Measurements from ENCODE around the gene MYOT. TPM values are rescaled to one million over a fixed set of nuclear protein-coding genes. Genes with fewer than 3 reads are reported as not detected.

The MYOT gene
- total RNA-seq, 1 experiment from 2014 or later: not detected

GRCh38 chr5:137866541-137867388, 895 bp upstream of the MYOT start:
- BruUV-seq (replicated peaks): no TSS peak
- no peaks in the 10 kb centered on the region for H3K9me3 Mint-ChIP-seq (ENCODE audit: low read depth, unreplicated experiment)

DNA sequence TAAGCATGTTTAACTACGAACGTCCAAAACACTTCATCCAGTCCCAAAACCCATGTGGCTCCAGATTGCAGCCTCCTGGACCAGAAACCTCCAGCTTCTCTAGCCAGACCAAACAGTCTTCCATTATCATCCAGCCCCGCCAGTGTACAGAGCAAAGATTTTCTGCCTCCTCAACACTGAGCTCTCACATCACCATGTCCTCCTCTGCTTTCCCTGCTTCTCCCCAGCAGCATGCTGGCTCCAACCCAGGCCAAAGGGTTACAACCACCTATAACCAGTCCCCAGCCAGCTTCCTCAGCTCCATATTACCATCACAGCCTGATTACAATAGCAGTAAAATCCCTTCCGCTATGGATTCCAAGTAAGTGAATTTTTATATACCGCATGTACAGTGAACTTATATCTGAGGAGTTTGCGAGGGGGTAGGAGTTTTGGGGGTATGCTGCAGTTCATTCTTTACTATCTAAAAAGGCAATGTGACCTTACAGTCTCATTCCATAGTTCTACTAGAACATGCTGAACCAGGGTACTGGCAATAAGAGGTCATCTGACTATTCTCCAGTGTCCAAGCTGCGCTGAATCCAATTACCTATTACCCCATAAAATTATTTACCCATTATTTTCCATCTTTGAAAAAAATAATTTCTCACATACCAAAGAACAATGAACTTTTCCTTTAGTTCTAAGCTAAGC, 3.1 kb downstream of the MYOT start:
- Mint-ChIP-seq H3K4me1 (ENCODE audit: low read depth, unreplicated experiment) (no peaks in the 10 kb centered on the region), H3K36me3 (ENCODE audit: insufficient read depth, unreplicated experiment) (no peaks in the 10 kb centered on the region), H3K27ac (ENCODE audit: unreplicated experiment) (no peak overlapping the region), H3K27me3 (ENCODE audit: unreplicated experiment) (no peaks in the 10 kb centered on the region), H3K4me3 (ENCODE audit: low read depth, unreplicated experiment) (no peak overlapping the region), H3K9me3 (ENCODE audit: low read depth, unreplicated experiment) (no peaks in the 10 kb centered on the region)
- CTCF ChIA-PET: no interaction called here
- intact Hi-C loops (cut with micrococcal nuclease; ENCODE audit: unreplicated experiment): no loop called here
- BruUV-seq (replicated peaks): no TSS peak
- TF ChIP-seq CTCF (IDR thresholded peaks at IDR 0.05; ENCODE audit: unreplicated experiment): no peak
- DNase-seq: no peak

More at GRCh38 chr5:137866541-137867388, 895 bp upstream of the MYOT start:
- TF ChIP-seq CTCF (IDR thresholded peaks at IDR 0.05; ENCODE audit: unreplicated experiment): no peak
- Mint-ChIP-seq H3K4me3 (ENCODE audit: low read depth, unreplicated experiment) (no peak overlapping the region), H3K27ac (ENCODE audit: unreplicated experiment) (no peak overlapping the region), H3K36me3 (ENCODE audit: insufficient read depth, unreplicated experiment) (no peaks in the 10 kb centered on the region), H3K4me1 (ENCODE audit: low read depth, unreplicated experiment) (no peaks in the 10 kb centered on the region), H3K27me3 (ENCODE audit: unreplicated experiment) (no peaks in the 10 kb centered on the region)
- DNase-seq: no peak
- CTCF ChIA-PET: no interaction called here
- intact Hi-C loops (cut with micrococcal nuclease; ENCODE audit: unreplicated experiment): no loop called here

DNA sequence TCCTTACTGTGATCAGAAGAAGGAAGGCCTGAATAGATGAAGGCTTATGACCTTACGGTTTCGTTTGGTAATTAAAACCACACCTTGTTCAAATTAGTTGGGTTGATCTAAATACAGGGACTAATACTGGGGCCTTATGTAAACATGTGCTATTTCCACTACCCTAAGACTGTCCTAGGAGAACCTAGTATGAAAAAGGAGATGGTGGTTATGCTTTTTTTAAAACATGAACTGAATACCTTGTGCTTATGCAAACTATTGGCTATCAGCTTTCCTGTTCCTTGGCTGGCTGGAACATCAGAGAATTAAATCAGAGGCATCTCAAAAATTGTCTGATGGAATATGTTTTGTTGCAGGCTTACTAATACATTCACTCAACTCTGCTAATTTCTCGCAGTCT, 3.9 kb downstream of the MYOT start:
- Mint-ChIP-seq H3K4me3 (ENCODE audit: low read depth, unreplicated experiment) (no peak overlapping the region), H3K27ac (ENCODE audit: unreplicated experiment) (no peak overlapping the region), H3K4me1 (ENCODE audit: low read depth, unreplicated experiment) (no peaks in the 10 kb centered on the region), H3K36me3 (ENCODE audit: insufficient read depth, unreplicated experiment) (no peaks in the 10 kb centered on the region), H3K27me3 (ENCODE audit: unreplicated experiment) (no peaks in the 10 kb centered on the region), H3K9me3 (ENCODE audit: low read depth, unreplicated experiment) (no peaks in the 10 kb centered on the region)
- intact Hi-C loops (cut with micrococcal nuclease; ENCODE audit: unreplicated experiment): no loop called here
- BruUV-seq (replicated peaks): no TSS peak
- no peak for DNase-seq
- CTCF ChIA-PET: no interaction called here
- TF ChIP-seq CTCF (IDR thresholded peaks at IDR 0.05; ENCODE audit: unreplicated experiment): no peak

GRCh38 chr5:137872466-137872865, 4.8 kb downstream of the MYOT start:
- H3K9me3 Mint-ChIP-seq (ENCODE audit: low read depth, unreplicated experiment): no peaks in the 10 kb centered on the region
- intact Hi-C loops (cut with micrococcal nuclease; ENCODE audit: unreplicated experiment): no loop called here
- TF ChIP-seq CTCF (IDR thresholded peaks at IDR 0.05; ENCODE audit: unreplicated experiment): no peak
- H3K27me3 Mint-ChIP-seq (ENCODE audit: unreplicated experiment): no peaks in the 10 kb centered on the region
- H3K27ac Mint-ChIP-seq (ENCODE audit: unreplicated experiment): no peak overlapping the region
- BruUV-seq (replicated peaks): no TSS peak
- DNase-seq: no peak
- H3K4me1 Mint-ChIP-seq (ENCODE audit: low read depth, unreplicated experiment): no peaks in the 10 kb centered on the region
- CTCF ChIA-PET: no interaction called here
- no peak overlapping the region for H3K4me3 Mint-ChIP-seq (ENCODE audit: low read depth, unreplicated experiment)
- no peaks in the 10 kb centered on the region for H3K36me3 Mint-ChIP-seq (ENCODE audit: insufficient read depth, unreplicated experiment)
